Measurements from ENCODE around the gene ZNF268. TPM values are rescaled to one million over a fixed set of nuclear protein-coding genes. Genes with fewer than 3 reads are reported as not detected.

The ZNF268 gene
- total RNA-seq, 1 experiment from 2014 or later, result 10.7 TPM

DNA sequence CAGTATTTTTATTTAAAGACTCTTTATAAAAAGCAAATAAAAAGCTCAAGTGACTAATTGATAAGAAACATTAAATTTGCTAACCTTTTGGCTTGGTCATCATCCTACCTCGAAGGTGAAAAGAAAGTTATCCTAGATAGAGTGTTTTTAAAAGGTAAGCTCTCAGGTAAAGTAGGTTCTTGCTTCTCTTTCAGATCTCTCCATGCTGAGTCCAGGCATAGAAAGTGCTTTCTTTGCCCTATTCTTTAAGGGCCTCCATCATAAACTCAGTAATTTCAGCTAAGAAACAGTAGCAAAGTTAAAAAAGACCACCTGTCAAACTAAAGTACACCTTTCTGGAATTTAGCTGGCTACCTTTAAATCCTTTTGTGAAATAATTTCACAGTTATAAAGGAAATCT, 75.0 kb downstream of the ZNF268 start:
- H3K27ac ChIP-seq (ENCODE audit: low read length), result no peak overlapping the region
- no peaks in the 10 kb centered on the region for H3K79me2 ChIP-seq (ENCODE audit: low read length)
- no peaks in the 10 kb centered on the region for H3K4me1 ChIP-seq (ENCODE audit: low read length)
- H3K9ac ChIP-seq (ENCODE audit: low read length), result no peak overlapping the region
- DNase-seq, result no peak
- no peaks in the 10 kb centered on the region for H3K27me3 ChIP-seq (ENCODE audit: low read length)
- H3K4me3 ChIP-seq (ENCODE audit: low read length), result no peak overlapping the region
- no peak overlapping the region for H2AFZ ChIP-seq (ENCODE audit: low read length)
- no peaks in the 10 kb centered on the region for H4K20me1 ChIP-seq (ENCODE audit: insufficient read depth, low read depth, low read length)
- H3K9me3 ChIP-seq (ENCODE audit: low read length), result peaks cover 22% of the 10 kb centered on the region; the same call in 1 of the 2 replicates
- no peak overlapping the region for H3K4me2 ChIP-seq (ENCODE audit: low read depth, low read length, poor library complexity, severe bottlenecking)
- H3K36me3 ChIP-seq (ENCODE audit: insufficient read depth, low read length), result no peaks in the 10 kb centered on the region
- H3K9me2 ChIP-seq (replicated peaks; ENCODE audit: insufficient read depth, low read length), result no peaks in the 10 kb centered on the region

DNA sequence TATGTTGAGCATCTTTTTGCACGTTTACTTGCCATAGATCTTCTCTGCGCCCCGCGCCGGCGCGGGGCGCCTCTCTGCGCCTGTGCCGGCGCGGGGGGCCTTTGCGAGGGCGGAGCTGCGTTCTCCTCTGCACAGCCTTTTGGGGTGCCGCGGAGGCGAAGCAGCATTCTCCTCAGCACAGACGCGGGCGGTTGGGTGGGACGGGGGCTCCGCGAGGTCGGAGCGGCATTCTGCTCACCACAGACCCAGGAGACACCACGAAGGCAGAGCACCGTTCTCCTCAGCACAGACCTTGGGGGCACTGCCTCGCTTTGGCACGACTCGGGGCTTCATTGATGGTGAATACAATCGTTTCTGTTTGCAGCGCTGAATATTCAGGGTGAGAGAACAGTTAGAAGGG, 82.9 kb downstream of the ZNF268 start:
- H3K36me3 ChIP-seq (ENCODE audit: insufficient read depth, low read length), result no peaks in the 10 kb centered on the region
- H3K79me2 ChIP-seq (ENCODE audit: low read length), result no peaks in the 10 kb centered on the region
- H3K9me3 ChIP-seq (ENCODE audit: low read length), result 0 out of 2 replicates have a peak, but pooled peaks cover 5% of the 10 kb centered on the region
- no peak overlapping the region for H3K4me2 ChIP-seq (ENCODE audit: low read depth, low read length, poor library complexity, severe bottlenecking)
- no peaks in the 10 kb centered on the region for H3K4me1 ChIP-seq (ENCODE audit: low read length)
- H2AFZ ChIP-seq (ENCODE audit: low read length), result no peak overlapping the region
- no peak overlapping the region for H3K27ac ChIP-seq (ENCODE audit: low read length)
- DNase-seq, result no peak
- no peak overlapping the region for H3K4me3 ChIP-seq (ENCODE audit: low read length)
- H3K27me3 ChIP-seq (ENCODE audit: low read length), result no peaks in the 10 kb centered on the region
- no peaks in the 10 kb centered on the region for H3K9me2 ChIP-seq (replicated peaks; ENCODE audit: insufficient read depth, low read length)
- H3K9ac ChIP-seq (ENCODE audit: low read length), result no peak overlapping the region
- H4K20me1 ChIP-seq (ENCODE audit: insufficient read depth, low read depth, low read length), result no peaks in the 10 kb centered on the region

Small RNA genes within 50 kb of the gene (small RNA-seq; reads per million reads assigned to genes)
- not detected for gene RF00019
- gene RNU6-717P, result not detected

Other genes starting within 250 kb of the ZNF268 start
- 4.3 and 8.1 TPM in 2 replicates for gene ZNF605, start 225.2 kb upstream of the ZNF268 start, total RNA-seq (2014; rRNA removed; shearing (Covaris generic); ENCODE audit: low replicate concordance)
- 12.7 and 15.5 TPM in 2 replicates for gene ZNF26, start 195.1 kb upstream of the ZNF268 start, total RNA-seq (2014; rRNA removed; shearing (Covaris generic); ENCODE audit: low replicate concordance)
- 29.7 and 33.2 TPM in 2 replicates for gene ZNF84, start 144.0 kb upstream of the ZNF268 start, total RNA-seq (2014; rRNA removed; shearing (Covaris generic); ENCODE audit: low replicate concordance)
- 11.0 and 29.0 TPM in 2 replicates for gene ZNF140, start 100.6 kb upstream of the ZNF268 start, total RNA-seq (2014; rRNA removed; shearing (Covaris generic); ENCODE audit: low replicate concordance)
- gene ZNF891, start 51.2 kb upstream of the ZNF268 start, total RNA-seq (2014; rRNA removed; shearing (Covaris generic); ENCODE audit: low replicate concordance), result 4.0 and 5.4 TPM in 2 replicates
- 13.3 and 17.7 TPM in 2 replicates for gene ZNF10, start 50.9 kb upstream of the ZNF268 start, total RNA-seq (2014; rRNA removed; shearing (Covaris generic); ENCODE audit: low replicate concordance)
- not detected in 2 replicates for gene ANHX, start 54.4 kb downstream of the ZNF268 start, total RNA-seq (2014; rRNA removed; shearing (Covaris generic); ENCODE audit: low replicate concordance)

Measured in Karpas-422 (cell line).